Lower leg skin (tissue), 3 donors: Measurements from ENCODE around the gene ARHGAP35.

Source experiments
- CTCF ChIP-seq, 3 donors: fragments of 450-650 bp; IDR thresholded peaks; one replicate each; pipeline ENCODE4 v1.5.1; 2016; ENCODE audit warnings: antibody characterized with exemption in 3 of 3, mild to moderate bottlenecking in 3 of 3, moderate library complexity in 2 of 3
- POLR2A ChIP-seq, 2 donors: fragments of 450-650 bp; IDR thresholded peaks; one replicate each; pipeline ENCODE4 v1.6.1; 2016 to 2017; ENCODE audit warnings: antibody characterized with exemption in 2 of 2, mild to moderate bottlenecking in 1 of 2, moderate library complexity in 1 of 2

- TF ChIP-seq CTCF (IDR thresholded peaks at IDR 0.05) (no peak), POLR2A (IDR thresholded peaks at IDR 0.05) (no peak)
Measured at GRCh38 chr19:46909356-46909755, 48.6 kb downstream of the ARHGAP35 start.
